ENCODE results near the gene DPP6. TPM values are rescaled to one million over a fixed set of nuclear protein-coding genes. Genes with fewer than 3 reads are reported as not detected.

DPP6 gene
- total RNA-seq, 1 experiment from 2014 or later = not detected

GRCh38 chr7:154690411-154690810 is 638.2 kb downstream of the DPP6 start:
- intact Hi-C loops (cut with micrococcal nuclease; ENCODE audit: unreplicated experiment) = no loop called here
- H3K27ac ChIP-seq = no peak overlapping the region
- no peaks in the 10 kb centered on the region for H3F3A ChIP-seq (ENCODE audit: insufficient read depth, low read depth)
- no peaks in the 10 kb centered on the region; the same call in 1 of the 2 replicates for H4K20me1 ChIP-seq (ENCODE audit: insufficient read depth)
- H3K9me3 ChIP-seq (ENCODE audit: insufficient read depth, low read depth) = no peaks in the 10 kb centered on the region
- H3K79me2 ChIP-seq (ENCODE audit: low read depth) = no peaks in the 10 kb centered on the region
- H3K4me2 ChIP-seq = no peak overlapping the region
- ChIA-PET POLR2A (ENCODE audit: unreplicated experiment) (no interaction called here), CTCF (no interaction called here)
- H3K4me3 ChIP-seq = no peak overlapping the region
- H3K9me2 ChIP-seq (ENCODE audit: insufficient read depth) = no peaks in the 10 kb centered on the region
- H3K36me3 ChIP-seq (ENCODE audit: low read depth) = no peaks in the 10 kb centered on the region
- H3K4me1 ChIP-seq (replicated peaks; ENCODE audit: insufficient read depth) = no peaks in the 10 kb centered on the region
- H3K27me3 ChIP-seq (ENCODE audit: insufficient read depth, low read depth) = peaks cover 65% of the 10 kb centered on the region
- BruUV-seq (replicated peaks) = no TSS peak
- DNase-seq = no peak
- no peak overlapping the region for H2AFZ ChIP-seq
- TF ChIP-seq EZH2 (IDR thresholded peaks at IDR 0.05; ENCODE audit: low read depth) = no peak
- TF ChIP-seq, protein P1, sequence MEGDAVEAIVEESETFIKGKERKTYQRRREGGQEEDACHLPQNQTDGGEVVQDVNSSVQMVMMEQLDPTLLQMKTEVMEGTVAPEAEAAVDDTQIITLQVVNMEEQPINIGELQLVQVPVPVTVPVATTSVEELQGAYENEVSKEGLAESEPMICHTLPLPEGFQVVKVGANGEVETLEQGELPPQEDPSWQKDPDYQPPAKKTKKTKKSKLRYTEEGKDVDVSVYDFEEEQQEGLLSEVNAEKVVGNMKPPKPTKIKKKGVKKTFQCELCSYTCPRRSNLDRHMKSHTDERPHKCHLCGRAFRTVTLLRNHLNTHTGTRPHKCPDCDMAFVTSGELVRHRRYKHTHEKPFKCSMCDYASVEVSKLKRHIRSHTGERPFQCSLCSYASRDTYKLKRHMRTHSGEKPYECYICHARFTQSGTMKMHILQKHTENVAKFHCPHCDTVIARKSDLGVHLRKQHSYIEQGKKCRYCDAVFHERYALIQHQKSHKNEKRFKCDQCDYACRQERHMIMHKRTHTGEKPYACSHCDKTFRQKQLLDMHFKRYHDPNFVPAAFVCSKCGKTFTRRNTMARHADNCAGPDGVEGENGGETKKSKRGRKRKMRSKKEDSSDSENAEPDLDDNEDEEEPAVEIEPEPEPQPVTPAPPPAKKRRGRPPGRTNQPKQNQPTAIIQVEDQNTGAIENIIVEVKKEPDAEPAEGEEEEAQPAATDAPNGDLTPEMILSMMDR (conservative IDR thresholded peaks at IDR 0.05) = no peak

- TF ChIP-seq, protein P1 (conservative IDR thresholded peaks at IDR 0.05) = no peak
- no peak for TF ChIP-seq EZH2 (IDR thresholded peaks at IDR 0.05; ENCODE audit: low read depth)
- intact Hi-C loops (cut with micrococcal nuclease; ENCODE audit: unreplicated experiment) = no loop called here
- no peaks in the 10 kb centered on the region for H3K9me3 ChIP-seq (ENCODE audit: insufficient read depth, low read depth)
- no peaks in the 10 kb centered on the region for H3F3A ChIP-seq (ENCODE audit: insufficient read depth, low read depth)
- no peaks in the 10 kb centered on the region; the same call in 1 of the 2 replicates for H4K20me1 ChIP-seq (ENCODE audit: insufficient read depth)
- CTCF ChIA-PET = no interaction called here
- no peak overlapping the region for H3K4me3 ChIP-seq
- no peak for DNase-seq
- H3K9me2 ChIP-seq (ENCODE audit: insufficient read depth) = no peaks in the 10 kb centered on the region
- POLR2A ChIA-PET (ENCODE audit: unreplicated experiment) = no interaction called here
- no peaks in the 10 kb centered on the region for H3K4me1 ChIP-seq (replicated peaks; ENCODE audit: insufficient read depth)
- H3K27ac ChIP-seq = no peak overlapping the region
- H2AFZ ChIP-seq = no peak overlapping the region
- H3K79me2 ChIP-seq (ENCODE audit: low read depth) = no peaks in the 10 kb centered on the region
- no peak overlapping the region for H3K4me2 ChIP-seq
- no TSS peak for BruUV-seq (replicated peaks)
- peaks cover 79% of the 10 kb centered on the region for H3K27me3 ChIP-seq (ENCODE audit: insufficient read depth, low read depth)
- no peaks in the 10 kb centered on the region for H3K36me3 ChIP-seq (ENCODE audit: low read depth)
Measured at GRCh38 chr7:154693661-154694060, 641.5 kb downstream of the DPP6 start.

- H3K4me1 ChIP-seq (replicated peaks; ENCODE audit: insufficient read depth) = no peaks in the 10 kb centered on the region
- H2AFZ ChIP-seq = no peak overlapping the region
- ChIA-PET CTCF (no interaction called here), POLR2A (ENCODE audit: unreplicated experiment) (no interaction called here)
- no peak overlapping the region for H3K4me3 ChIP-seq
- no peak for TF ChIP-seq EZH2 (IDR thresholded peaks at IDR 0.05; ENCODE audit: low read depth)
- TF ChIP-seq, protein P1 (conservative IDR thresholded peaks at IDR 0.05) = no peak
- no peak overlapping the region for H3K4me2 ChIP-seq
- H3K36me3 ChIP-seq (ENCODE audit: low read depth) = no peaks in the 10 kb centered on the region
- no peak for DNase-seq
- H3F3A ChIP-seq (ENCODE audit: insufficient read depth, low read depth) = no peaks in the 10 kb centered on the region
- H3K79me2 ChIP-seq (ENCODE audit: low read depth) = no peaks in the 10 kb centered on the region
- no peaks in the 10 kb centered on the region for H3K9me2 ChIP-seq (ENCODE audit: insufficient read depth)
- H3K27me3 ChIP-seq (ENCODE audit: insufficient read depth, low read depth) = peaks cover 87% of the 10 kb centered on the region
- BruUV-seq (replicated peaks) = no TSS peak
- intact Hi-C loops (cut with micrococcal nuclease; ENCODE audit: unreplicated experiment) = no loop called here
- no peaks in the 10 kb centered on the region for H3K9me3 ChIP-seq (ENCODE audit: insufficient read depth, low read depth)
- no peak overlapping the region for H3K27ac ChIP-seq
- H4K20me1 ChIP-seq (ENCODE audit: insufficient read depth) = no peaks in the 10 kb centered on the region; the same call in 1 of the 2 replicates
Measured at GRCh38 chr7:154695836-154696235, 643.6 kb downstream of the DPP6 start.
